IPS-NIHi7 (cell line): Measurements from ENCODE around the gene SECISBP2.

Experiments
- DNase-seq: peaks from one replicate; pipeline ENCODE4 v3.0.0; 2012; ENCODE audit warnings: mixed read lengths; ENCODE audit errors: extremely low spot score

The SECISBP2 gene

DNA sequence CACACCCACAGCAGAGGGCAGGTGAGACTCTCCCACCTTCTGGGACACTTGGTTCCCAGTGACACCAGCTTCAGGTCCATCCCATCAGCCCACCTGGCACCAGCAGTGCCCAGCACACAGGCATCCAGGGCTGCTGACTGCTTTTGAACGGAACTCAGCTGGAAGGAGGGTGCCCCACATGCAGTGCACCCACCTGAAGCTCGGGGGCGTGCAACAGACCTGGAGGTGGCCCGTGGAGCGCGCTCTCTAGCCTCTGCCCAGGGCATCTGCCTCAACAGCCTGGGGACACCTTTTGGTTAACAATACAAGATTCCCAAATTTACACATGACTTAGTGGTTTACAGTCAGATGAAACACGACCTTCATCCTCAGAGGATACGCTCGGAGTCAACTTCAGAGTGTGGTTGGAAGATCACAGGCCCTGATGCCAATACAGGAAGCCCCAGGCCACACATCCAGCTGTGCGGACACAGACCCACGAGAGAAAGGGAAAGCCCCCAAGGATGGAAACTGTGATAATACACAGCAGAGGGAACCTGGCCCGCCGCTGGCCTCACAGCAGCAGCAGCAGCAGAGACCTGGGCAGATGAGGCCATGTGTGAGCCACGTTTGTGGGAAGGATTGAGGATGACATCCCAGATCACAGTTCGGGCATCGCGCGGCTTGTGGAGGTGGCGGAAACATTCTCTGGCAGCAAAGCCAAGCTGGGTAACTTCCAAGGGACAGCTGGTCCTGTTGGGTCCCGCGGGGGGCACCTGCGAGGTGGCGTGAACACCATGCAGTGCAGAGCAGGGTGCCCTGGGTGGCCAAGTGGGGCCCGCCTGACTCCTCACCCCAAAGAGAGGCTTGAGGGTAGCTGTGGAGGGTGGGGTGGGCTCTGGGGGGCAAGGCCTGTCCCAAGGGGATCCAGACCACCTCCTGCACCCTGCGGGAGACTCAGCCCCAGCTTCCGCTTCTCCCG, 64.0 kb downstream of the SECISBP2 start:
- no peak for DNase-seq

- DNase-seq = no peak
Measured at GRCh38 chr9:89383030-89383720, 64.9 kb downstream of the SECISBP2 start.

DNA sequence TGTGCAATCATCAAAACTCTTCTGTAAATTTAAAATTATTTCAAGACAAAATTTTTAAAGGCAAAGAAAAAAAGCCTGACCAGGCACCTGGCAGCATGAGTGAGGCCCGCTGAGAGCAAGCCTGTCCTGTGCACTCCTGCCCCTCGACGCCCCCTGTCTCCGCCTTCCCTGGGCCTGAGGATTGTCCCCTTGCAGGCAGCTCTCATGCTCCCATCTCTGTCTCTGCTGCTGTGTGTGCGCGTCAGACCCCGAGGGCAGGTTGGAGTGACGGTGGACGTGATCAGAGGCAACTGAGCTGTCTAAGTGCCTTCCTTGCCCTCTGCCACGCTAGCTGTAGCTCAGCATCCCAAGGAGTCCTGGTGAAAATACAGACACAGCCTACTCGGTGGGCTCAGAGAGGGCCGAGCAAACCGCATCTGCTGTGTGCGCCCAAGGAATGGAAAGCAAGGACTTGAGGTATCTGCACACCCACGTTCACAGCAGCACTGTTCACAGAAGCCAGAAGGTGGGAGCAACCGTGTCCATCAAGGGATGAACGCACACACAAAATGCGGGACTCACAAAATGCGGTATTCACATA, 65.5 kb downstream of the SECISBP2 start:
- DNase-seq = no peak

DNA sequence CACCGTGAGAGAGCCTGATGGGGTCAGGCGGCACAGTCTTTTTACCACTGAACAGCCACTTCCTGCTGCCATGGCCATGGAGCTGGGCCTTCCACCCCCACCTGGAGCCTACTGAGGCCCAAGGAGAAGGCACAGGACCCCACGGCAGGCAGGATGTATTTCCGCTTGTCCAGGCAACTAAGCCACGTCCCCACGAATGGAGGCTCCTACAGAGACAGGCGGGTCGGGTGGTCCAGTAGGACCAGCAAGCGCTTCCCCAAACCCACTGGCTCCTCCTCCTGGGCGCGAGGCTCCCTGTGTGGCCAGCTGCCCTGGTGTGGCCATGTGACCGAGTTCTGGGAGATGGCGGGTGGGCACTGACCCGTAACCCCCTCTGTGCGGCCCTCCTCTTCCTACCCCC, 66.5 kb downstream of the SECISBP2 start:
- no peak for DNase-seq

GRCh38 chr9:89386206-89386605, 67.9 kb downstream of the SECISBP2 start:
- DNase-seq = no peak

DNA sequence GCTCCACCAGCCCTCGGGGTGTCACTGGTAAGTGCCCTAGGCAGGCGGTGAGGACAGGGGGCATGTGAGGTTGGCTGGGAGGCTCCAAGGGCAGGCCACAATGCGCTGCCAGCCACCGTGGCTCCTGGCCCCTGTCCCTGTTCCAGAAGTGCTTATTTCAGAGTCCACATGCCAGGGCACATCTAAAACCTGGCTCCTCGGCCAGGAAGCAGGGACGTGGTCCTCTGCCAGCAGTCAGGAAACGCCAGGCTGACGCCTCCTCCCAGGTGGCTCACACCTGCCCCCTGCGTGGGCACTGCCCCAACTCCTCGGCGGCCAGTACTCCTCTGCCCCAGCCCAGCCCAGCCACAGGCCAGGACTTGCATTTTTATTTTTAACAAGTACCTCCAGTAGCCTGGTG, 68.5 kb downstream of the SECISBP2 start:
- DNase-seq = no peak

DNA sequence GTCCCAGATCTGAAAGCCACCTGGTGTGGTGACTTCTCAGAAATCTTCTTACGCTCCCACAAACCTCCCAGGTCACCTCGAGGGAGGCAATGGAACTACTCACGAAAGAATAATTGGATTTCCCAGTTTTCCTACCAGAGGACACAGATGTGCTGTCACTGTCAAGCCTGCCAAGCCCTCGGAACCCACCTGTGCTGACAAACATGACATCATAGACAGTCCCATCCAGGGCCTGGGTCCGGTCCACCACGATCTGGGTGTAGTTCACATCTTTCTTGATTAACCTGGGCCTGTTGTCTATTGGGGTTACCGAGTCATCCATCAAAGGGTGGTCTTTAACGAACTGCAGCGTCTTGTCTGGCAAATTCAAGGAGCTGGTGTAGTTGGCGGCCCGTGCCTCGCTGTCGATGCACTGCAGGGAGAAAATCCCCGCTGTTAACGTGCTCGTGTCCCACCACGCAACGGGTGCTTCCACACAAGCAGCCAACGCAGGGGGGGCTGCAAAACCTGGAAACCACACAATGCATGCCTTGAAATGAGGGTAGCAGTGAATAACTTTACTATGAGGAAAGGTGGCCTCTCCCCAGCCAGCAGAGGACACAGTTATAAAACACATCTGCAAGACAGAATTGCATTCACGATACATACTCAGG, 69.0 kb downstream of the SECISBP2 start:
- DNase-seq = no peak

GRCh38 chr9:89388084-89388867, 70.0 kb downstream of the SECISBP2 start:
- no peak for DNase-seq

DNA sequence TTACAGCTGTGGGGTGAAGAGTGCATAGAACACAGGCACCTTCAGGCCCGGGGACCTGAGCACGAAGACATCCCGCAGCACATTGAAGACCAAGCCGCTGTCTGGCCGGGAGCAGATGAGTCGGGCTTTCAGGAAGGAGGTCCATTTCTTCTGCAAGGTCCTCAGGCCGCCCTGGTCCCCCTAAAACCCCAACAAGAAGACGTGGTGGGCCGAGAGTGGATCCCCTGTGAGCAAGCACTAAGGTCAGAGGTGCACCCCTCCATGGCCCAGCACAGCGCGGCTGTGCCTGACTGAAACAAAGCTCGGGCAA, 70.5 kb downstream of the SECISBP2 start:
- DNase-seq = no peak

GRCh38 chr9:89390068-89390555, 71.8 kb downstream of the SECISBP2 start:
- no peak for DNase-seq

DNA sequence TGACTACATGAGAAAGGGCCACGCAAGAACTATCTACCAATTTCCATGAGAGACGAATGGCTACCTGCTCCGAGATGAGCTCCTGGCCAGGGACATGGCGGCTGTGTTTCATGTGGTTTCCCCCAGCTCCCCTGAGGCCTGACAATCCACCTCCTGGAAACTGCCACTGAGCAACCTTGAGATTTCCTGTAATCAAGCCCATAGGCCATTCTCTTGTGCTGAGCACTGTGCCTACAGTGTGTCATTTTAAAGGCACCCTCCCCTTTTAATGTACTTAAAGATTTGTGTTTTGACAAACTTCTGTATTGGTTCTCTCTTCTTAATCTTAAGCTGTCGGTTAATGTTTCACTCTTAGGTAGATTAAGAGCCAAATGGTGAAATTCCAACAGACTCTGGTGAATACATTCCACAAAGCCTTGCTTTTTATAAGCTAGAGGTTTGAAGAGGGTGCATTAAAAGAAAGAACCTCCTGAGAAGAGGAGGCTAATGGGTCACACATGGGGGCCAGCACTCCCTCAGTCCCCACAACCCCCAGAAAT, 72.3 kb downstream of the SECISBP2 start:
- no peak for DNase-seq

DNA sequence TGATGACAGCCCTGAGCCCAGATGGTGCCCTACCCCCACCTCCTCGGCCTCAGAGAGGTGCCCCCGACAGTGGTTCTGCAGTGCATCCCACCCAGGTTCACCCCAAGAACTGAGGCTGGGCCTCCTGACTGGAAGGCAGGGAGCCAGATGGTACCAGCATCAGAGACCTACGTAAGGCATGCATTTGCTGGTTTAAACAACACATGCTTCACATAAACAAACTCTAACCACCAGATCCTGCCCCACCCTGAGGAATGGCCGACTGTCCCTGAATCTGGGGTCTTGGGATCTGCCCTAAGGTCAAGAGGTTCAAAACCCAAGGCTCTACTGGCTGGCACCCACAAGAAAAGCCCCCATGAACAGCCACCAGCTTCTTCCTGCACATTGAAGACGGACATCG, 73.3 kb downstream of the SECISBP2 start:
- no peak for DNase-seq

DNA sequence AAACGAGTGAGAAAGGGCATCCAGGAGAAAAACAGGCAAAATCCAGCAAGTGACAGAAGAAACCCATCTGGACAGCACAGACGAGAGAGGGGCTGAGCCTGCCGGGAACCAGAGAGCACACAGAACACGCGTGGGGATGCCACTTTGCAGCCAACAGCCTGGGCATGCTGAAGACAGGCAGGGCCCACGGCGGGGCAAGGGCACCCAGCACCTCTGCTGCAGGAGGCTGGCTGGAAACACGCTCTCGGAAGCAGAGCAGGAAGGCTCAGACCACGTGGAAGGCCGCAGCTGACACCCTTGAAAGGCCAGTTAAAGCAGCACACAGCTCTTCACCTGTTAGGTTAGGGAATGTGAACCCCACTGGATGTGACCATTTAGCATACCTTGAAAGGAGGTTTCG, 76.1 kb downstream of the SECISBP2 start:
- no peak for DNase-seq

DNA sequence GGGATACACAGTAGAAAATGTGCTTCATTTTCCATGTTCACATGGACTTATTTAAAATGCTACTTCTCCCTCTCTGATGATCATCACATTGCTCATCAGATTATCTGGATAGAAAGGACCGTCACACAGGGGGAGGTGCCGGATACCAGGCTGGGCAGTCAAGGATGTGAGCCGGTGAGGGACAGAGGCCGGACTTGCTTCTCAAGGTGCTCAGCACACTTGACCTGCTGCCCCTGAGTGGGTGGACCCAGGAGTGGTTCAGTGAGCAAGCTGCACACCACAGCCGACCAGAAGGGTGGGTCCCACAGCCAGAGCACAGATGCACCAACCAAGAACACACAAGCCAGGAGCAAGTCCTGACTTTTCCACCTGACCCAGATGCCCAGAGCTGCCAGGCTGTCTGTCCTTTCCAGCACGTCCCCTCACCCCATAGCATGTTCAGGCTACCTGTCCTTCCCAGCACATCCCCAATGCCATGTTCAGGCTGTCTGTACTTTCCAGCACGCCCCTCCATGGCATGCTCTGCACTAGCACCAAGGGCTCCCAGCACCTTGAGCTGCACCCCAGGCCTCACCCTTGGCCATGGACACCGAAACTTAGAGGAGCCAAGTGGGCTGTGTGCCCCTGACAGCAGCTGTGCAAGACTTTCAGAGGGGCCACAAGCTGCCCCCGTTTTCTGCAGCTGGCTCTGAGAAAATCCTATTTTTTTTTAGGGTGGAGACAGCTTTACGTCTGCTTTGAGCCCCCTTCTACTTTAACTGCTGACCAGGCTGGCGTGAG, 77.8 kb downstream of the SECISBP2 start:
- no peak for DNase-seq

- no peak for DNase-seq
Measured at GRCh38 chr9:89397471-89397870, 79.2 kb downstream of the SECISBP2 start.

DNA sequence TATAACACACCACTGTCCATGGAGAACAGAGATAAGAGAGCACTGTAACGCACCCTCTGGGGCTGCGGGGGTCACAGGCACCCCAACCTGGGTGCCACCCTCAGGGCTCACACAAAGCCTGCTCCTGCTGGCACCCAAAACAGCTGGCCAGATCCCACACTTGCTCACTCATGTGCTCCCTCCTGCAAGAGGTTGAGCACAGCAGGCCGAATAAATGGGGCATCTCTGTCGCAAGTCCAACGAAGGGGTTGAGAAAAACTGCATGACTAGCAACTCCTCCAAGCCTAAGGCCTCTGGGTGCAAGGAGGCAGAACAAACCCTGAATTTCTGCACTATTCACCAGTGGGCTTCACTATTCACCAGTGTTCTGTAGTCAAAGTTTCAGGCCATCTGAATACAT, 80.3 kb downstream of the SECISBP2 start:
- no peak for DNase-seq

GRCh38 chr9:89400403-89401116, 82.3 kb downstream of the SECISBP2 start:
- DNase-seq = no peak

DNA sequence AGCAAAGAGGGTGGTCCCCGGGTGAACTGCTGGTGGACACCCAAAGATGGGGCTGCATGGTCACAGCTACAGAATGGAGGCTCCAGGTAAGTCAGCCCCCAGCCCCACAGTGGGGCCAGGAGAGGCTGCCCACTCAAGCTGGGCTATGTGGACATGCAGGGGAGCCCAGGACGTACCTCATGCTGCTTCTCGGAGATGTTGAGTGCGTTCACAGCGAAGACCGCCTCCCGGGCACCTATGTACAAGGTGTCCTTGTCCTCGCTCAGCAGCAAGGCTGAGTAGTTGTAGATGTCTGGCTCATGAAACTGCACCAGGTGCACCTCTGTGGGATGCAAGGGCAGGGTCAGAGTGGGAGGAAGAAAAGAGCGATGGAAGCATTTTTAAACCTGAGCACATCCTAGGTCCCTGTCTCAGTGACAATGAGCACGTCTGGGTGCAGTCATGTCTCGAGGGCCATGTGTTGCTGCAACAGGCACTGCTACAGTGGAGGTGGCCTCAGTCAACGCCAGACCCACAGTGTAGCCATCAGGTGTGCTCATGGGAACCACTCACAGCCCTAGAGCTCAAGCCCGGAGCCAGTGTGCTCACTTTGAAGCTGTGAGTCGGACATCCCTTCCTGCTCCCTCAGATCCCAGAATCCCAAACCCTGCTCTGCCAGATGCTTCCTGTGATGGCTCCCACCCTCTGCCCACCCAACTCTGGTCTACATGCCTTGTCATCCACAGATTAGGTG, 84.6 kb downstream of the SECISBP2 start:
- no peak for DNase-seq

DNA sequence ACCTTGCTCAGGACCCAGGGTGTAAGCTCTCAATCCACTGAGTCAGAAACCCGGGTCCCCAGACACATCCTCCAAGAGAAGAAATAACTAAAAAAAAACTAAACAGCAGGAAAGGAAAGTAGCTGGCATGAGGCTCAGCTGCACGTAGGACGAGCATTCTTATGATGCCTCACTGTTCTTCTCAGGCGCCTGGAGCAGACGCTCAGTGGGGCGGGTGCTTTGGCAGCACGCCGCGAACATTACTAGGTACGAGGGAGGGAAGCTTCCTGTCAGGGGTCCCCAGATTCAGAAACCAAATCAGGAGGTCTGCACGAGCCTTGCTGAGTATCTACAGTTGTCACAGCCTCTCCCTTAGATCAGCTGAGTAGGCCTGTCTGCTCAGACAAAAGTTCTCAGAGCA, 85.8 kb downstream of the SECISBP2 start:
- no peak for DNase-seq
